ENCODE measurements around the gene AMHR2.
"Not testable (repeated sequence)": the region's sequence is repeated elsewhere in the genome, so short reads cannot be mapped to it uniquely, and the experiment has no call there.

The AMHR2 gene

GRCh38 chr12:53428741-53429140 lies 5.1 kb downstream of the AMHR2 start:
- Mint-ChIP-seq H3K9me3 (no peaks in the 10 kb centered on the region), H3K27ac (no peak overlapping the region), H3K4me3 (no peak overlapping the region), H3K27me3 (no peaks in the 10 kb centered on the region), H3K36me3 (no peaks in the 10 kb centered on the region), H3K4me1 (no peaks in the 10 kb centered on the region)
- ATAC-seq = no peak

- Mint-ChIP-seq H3K9me3 (no peaks in the 10 kb centered on the region), H3K4me3 (no peak overlapping the region), H3K27ac (no peak overlapping the region), H3K27me3 (no peaks in the 10 kb centered on the region), H3K36me3 (no peaks in the 10 kb centered on the region), H3K4me1 (no peaks in the 10 kb centered on the region)
- ATAC-seq = no peak
These were observed 6.5 kb downstream of the AMHR2 start for GRCh38 chr12:53430116-53430515.

- peak; percentile 20 for ATAC-seq
- no peaks in the 10 kb centered on the region for H3K27me3 Mint-ChIP-seq
- H3K4me1 Mint-ChIP-seq = no peaks in the 10 kb centered on the region
- H3K27ac Mint-ChIP-seq = no peak overlapping the region
- H3K9me3 Mint-ChIP-seq = no peaks in the 10 kb centered on the region
- H3K36me3 Mint-ChIP-seq = no peaks in the 10 kb centered on the region
- H3K4me3 Mint-ChIP-seq = no peak overlapping the region
These were observed 7.5 kb downstream of the AMHR2 start for GRCh38 chr12:53431187-53431586.

- not testable (repeated sequence) for H3K9me3 Mint-ChIP-seq, ATAC-seq, H3K4me3 Mint-ChIP-seq, H3K4me1 Mint-ChIP-seq, H3K36me3 Mint-ChIP-seq, H3K27ac Mint-ChIP-seq, H3K27me3 Mint-ChIP-seq
These were observed 11.7 kb downstream of the AMHR2 start for GRCh38 chr12:53435326-53435725.

- H3K4me1 Mint-ChIP-seq = peaks cover 26% of the 10 kb centered on the region
- not testable (repeated sequence) for ATAC-seq, H3K27me3 Mint-ChIP-seq, H3K4me3 Mint-ChIP-seq, H3K27ac Mint-ChIP-seq, H3K9me3 Mint-ChIP-seq
- peaks cover 25% of the 10 kb centered on the region for H3K36me3 Mint-ChIP-seq
These were observed 15.9 kb downstream of the AMHR2 start for GRCh38 chr12:53439582-53439981.

GRCh38 chr12:53441040-53441833 lies 17.6 kb downstream of the AMHR2 start, which contains the start of gene PRR13:
Gene PRR13, plus strand, starts transcription at chr12:53441734. Its CDS starts 981 bp downstream, at chr12:53442715.
- H3K27ac Mint-ChIP-seq = peak within 1 kb of the TSS; percentile 90
- H3K36me3 Mint-ChIP-seq = peaks cover 40% of the 10 kb centered on the region
- H3K9me3 Mint-ChIP-seq = no peaks in the 10 kb centered on the region
- H3K4me3 Mint-ChIP-seq = peak within 1 kb of the TSS; percentile 92
- H3K27me3 Mint-ChIP-seq = no peaks in the 10 kb centered on the region
- ATAC-seq = peak; percentile 100
- peaks cover 42% of the 10 kb centered on the region for H3K4me1 Mint-ChIP-seq

GRCh38 chr12:53443955-53444354 lies 20.3 kb downstream of the AMHR2 start:
- peaks cover 55% of the 10 kb centered on the region for H3K36me3 Mint-ChIP-seq
- peaks cover 46% of the 10 kb centered on the region for H3K4me1 Mint-ChIP-seq
- peak overlapping the region; percentile 92 for H3K4me3 Mint-ChIP-seq
- ATAC-seq = no peak
- no peaks in the 10 kb centered on the region for H3K27me3 Mint-ChIP-seq
- H3K27ac Mint-ChIP-seq = peak overlapping the region; percentile 90
- no peaks in the 10 kb centered on the region for H3K9me3 Mint-ChIP-seq

- Mint-ChIP-seq H3K27ac (peak overlapping the region; percentile 90), H3K4me1 (peaks cover 46% of the 10 kb centered on the region), H3K36me3 (peaks cover 55% of the 10 kb centered on the region)
- H3K4me3 Mint-ChIP-seq, H3K9me3 Mint-ChIP-seq, ATAC-seq, H3K27me3 Mint-ChIP-seq: not testable (repeated sequence)
These were observed 21.1 kb downstream of the AMHR2 start for GRCh38 chr12:53444593-53445325.

- Mint-ChIP-seq H3K9me3 (no peaks in the 10 kb centered on the region), H3K4me3 (no peak overlapping the region), H3K27me3 (no peaks in the 10 kb centered on the region), H3K4me1 (peaks cover 36% of the 10 kb centered on the region), H3K36me3 (peaks cover 51% of the 10 kb centered on the region), H3K27ac (no peak overlapping the region)
- no peak for ATAC-seq
These were observed 27.3 kb downstream of the AMHR2 start for GRCh38 chr12:53450936-53451335.

GRCh38 chr12:53451661-53452158 lies 28.1 kb downstream of the AMHR2 start, which contains the start of gene PCBP2:
Gene PCBP2, plus strand, starts transcription at chr12:53452102. Its CDS starts 2,699 bp downstream, at chr12:53454801.
- Mint-ChIP-seq H3K4me3 (peak within 1 kb of the TSS; percentile 94), H3K4me1 (peaks cover 29% of the 10 kb centered on the region), H3K9me3 (no peaks in the 10 kb centered on the region), H3K36me3 (peaks cover 50% of the 10 kb centered on the region), H3K27me3 (no peaks in the 10 kb centered on the region), H3K27ac (peak within 1 kb of the TSS; percentile 97)
- ATAC-seq = peak; percentile 99

GRCh38 chr12:53452159-53453077 lies 28.8 kb downstream of the AMHR2 start:
- Mint-ChIP-seq H3K36me3 (peaks cover 52% of the 10 kb centered on the region), H3K4me3 (peak overlapping the region; percentile 94), H3K4me1 (peaks cover 29% of the 10 kb centered on the region), H3K27ac (peak overlapping the region; percentile 97), H3K27me3 (no peaks in the 10 kb centered on the region), H3K9me3 (no peaks in the 10 kb centered on the region)
- ATAC-seq = peak; percentile 66

GRCh38 chr12:53453953-53454640 lies 30.4 kb downstream of the AMHR2 start:
- H3K36me3 Mint-ChIP-seq = peaks cover 52% of the 10 kb centered on the region

GRCh38 chr12:53454707-53455106 lies 31.1 kb downstream of the AMHR2 start:
- peaks cover 56% of the 10 kb centered on the region for H3K36me3 Mint-ChIP-seq

More at GRCh38 chr12:53453953-53454640, 30.4 kb downstream of the AMHR2 start:
- ATAC-seq = no peak
- peaks cover 32% of the 10 kb centered on the region for H3K4me1 Mint-ChIP-seq
- H3K4me3 Mint-ChIP-seq = peak overlapping the region; percentile 94
- H3K27me3 Mint-ChIP-seq = no peaks in the 10 kb centered on the region
- H3K9me3 Mint-ChIP-seq = no peaks in the 10 kb centered on the region
- H3K27ac Mint-ChIP-seq = peak overlapping the region; percentile 97

GRCh38 chr12:53456654-53457366 lies 33.2 kb downstream of the AMHR2 start:
- Mint-ChIP-seq H3K4me3 (no peak overlapping the region), H3K9me3 (no peaks in the 10 kb centered on the region), H3K27me3 (no peaks in the 10 kb centered on the region), H3K27ac (no peak overlapping the region), H3K4me1 (peaks cover 39% of the 10 kb centered on the region), H3K36me3 (peaks cover 77% of the 10 kb centered on the region)
- no peak for ATAC-seq

More at GRCh38 chr12:53454707-53455106, 31.1 kb downstream of the AMHR2 start:
- Mint-ChIP-seq H3K27ac (no peak overlapping the region), H3K9me3 (no peaks in the 10 kb centered on the region), H3K27me3 (no peaks in the 10 kb centered on the region), H3K4me3 (no peak overlapping the region), H3K4me1 (peaks cover 35% of the 10 kb centered on the region)
- no peak for ATAC-seq
